Tibial nerve (tissue), 4 donors: ENCODE results near the gene GLRX5.

Experiments used
- EP300 ChIP-seq, 2 donors: sonication (generic); formaldehyde crosslinking; IDR thresholded peaks; one replicate each; pipeline ENCODE4 v1.6.1; 2017; ENCODE audit warnings: antibody characterized with exemption in 2 of 2, mild to moderate bottlenecking in 1 of 2
- POLR2A ChIP-seq, 2 donors: fragments of 450-650 bp; IDR thresholded peaks; one replicate each; pipeline ENCODE4 v1.6.1; 2017; ENCODE audit warnings: antibody characterized with exemption in 2 of 2, mild to moderate bottlenecking in 2 of 2, moderate library complexity in 2 of 2
- TF ChIP-seq, protein P1 (sequence below), 5 experiments: fragments of 200-600 bp in 3 of 5; fragments of 450-650 bp in 2 of 5; sonication (generic) in 3 of 5; IDR thresholded peaks; one replicate each; pipeline ENCODE4 v1.5.1; 2016 to 2019; ENCODE audit warnings: antibody characterized with exemption in 5 of 5, mild to moderate bottlenecking in 3 of 5, moderate library complexity in 2 of 5

DNA sequence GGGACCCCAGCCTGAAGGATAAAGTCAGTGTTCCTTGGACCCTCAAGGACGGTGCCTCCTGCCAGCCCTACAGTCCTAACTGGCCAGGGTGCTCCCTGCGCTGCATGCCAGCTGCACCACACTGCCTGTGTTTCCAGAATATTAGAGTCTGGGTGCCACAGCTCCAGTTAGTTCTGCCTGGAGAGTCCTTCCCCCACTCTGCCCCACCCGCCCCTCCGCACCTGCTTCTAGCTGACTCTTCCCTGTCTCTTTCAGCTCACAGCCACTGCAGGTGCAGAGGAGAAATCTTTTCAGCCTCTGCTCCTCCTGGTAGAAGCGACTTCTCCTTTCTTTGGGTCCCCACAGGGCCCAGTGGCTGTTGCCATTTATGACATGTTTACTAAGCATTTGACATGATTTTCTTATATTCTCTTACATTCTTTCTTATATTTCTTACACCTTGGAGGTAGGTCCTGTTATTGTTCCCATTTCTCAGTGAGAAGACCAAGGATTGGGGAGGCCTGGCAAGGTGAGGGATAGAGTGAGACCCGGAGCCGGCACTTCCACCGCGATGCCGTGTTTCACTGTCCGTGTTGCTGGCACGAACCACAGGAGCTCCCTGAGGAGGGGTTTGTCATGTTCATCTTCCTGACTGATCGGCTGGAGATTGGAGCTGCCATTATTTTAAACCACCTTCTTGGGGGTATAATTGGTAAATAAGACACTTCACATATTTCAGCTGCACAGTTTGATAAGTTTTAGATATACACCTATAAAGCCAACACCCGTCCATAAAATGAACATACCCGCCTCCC lies 47.8 kb upstream of the GLRX5 start:
- no peak for TF ChIP-seq POLR2A (IDR thresholded peaks at IDR 0.05)
- TF ChIP-seq, protein P1, sequence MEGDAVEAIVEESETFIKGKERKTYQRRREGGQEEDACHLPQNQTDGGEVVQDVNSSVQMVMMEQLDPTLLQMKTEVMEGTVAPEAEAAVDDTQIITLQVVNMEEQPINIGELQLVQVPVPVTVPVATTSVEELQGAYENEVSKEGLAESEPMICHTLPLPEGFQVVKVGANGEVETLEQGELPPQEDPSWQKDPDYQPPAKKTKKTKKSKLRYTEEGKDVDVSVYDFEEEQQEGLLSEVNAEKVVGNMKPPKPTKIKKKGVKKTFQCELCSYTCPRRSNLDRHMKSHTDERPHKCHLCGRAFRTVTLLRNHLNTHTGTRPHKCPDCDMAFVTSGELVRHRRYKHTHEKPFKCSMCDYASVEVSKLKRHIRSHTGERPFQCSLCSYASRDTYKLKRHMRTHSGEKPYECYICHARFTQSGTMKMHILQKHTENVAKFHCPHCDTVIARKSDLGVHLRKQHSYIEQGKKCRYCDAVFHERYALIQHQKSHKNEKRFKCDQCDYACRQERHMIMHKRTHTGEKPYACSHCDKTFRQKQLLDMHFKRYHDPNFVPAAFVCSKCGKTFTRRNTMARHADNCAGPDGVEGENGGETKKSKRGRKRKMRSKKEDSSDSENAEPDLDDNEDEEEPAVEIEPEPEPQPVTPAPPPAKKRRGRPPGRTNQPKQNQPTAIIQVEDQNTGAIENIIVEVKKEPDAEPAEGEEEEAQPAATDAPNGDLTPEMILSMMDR (IDR thresholded peaks at IDR 0.05): no peak
- TF ChIP-seq EP300 (IDR thresholded peaks at IDR 0.05): no peak
